HG03439 (cell line): ENCODE results near the gene FAM168B.
"Not testable (repeated sequence)": the region's sequence is repeated elsewhere in the genome, so short reads cannot be mapped to it uniquely, and the experiment has no call there.

ENCODE experiments used
- ATAC-seq: cut with Tn5 transposase; IDR thresholded peaks from one replicate; pipeline ENCODE4 v1.9.1; 2021; ENCODE audit warnings: mild to moderate bottlenecking, moderate library complexity; ENCODE audit not compliant: unreplicated experiment

The FAM168B gene, protein sequence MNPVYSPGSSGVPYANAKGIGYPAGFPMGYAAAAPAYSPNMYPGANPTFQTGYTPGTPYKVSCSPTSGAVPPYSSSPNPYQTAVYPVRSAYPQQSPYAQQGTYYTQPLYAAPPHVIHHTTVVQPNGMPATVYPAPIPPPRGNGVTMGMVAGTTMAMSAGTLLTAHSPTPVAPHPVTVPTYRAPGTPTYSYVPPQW

DNA sequence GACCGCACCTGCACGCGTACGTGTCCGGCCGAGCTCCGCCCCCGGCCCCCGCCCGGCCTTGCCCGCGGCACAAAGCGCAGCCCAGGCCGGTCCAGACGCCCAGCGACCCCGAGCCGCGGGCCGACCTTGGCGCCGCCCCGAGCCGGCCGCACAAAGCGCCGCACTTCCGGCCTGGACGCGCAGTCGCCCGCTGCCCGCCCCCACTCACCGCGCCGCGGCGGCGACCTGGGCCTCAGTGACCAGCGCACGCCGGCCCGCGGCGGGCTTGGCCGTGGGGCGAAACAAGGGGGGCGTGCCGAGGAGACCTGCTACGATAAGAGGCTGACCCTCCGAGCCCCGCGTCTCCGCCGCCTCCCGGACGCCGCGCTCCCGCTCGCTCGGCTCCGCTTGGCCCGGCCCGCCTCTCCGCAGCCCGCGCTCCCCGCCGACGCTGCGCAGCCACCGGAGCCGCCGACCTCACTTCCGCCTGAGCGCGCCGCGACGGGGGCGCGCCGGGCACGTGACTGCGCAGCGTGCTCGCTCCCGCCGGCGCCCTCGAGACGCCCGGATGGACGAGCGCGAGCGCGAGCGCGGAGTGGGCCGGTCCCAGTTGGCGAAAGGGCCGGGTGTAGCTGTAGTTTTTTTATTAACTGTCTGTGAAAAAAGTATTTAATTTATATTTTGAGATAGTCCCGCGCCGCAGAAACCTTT is at the start of gene FAM168B:
Gene FAM168B (minus strand): TSS at position 455 of the 690 bp plus-strand sequence. CDS start 10,814 bp downstream, outside the sequence.
- peak; percentile 80 for ATAC-seq

DNA sequence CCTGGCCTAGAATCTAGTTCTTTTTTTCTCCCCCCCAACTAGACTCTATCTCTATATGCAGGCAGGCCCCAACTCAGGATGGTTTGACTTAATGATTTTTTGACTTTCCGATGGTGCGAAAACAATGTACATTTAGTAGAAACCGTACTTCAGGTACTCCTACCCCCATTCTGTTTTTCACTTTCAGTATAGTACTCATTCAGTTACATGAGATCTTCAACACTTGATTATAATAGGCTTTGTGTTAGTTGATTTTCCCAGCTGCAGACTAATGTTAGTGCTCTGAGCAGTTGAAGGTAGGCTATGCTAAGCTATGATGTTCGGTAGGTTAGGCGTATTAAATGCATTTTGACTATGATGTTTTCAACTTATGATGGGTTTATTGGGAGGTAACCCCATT is 49.6 kb upstream of the FAM168B start:
- no peak for ATAC-seq

DNA sequence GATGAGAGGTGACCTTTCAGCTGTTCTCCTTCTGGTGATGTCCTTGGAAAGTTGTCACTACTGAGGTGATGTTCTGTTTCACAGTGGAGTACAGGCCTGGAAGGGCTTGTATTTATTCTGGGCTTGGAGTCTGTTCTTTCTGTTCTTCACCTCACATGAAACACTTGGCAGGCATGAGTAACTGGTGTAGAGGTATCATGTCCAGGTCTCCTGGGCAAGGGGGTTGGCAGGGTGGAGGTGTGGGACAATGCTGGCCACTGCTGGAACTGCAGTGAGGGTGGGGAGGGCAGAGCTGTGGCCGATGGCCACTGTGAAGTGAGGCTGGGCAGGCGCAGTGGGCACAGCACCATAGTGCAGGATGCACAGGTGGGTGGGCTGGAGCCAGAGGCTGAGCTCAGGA is 47.3 kb upstream of the FAM168B start:
- ATAC-seq = no peak

- no peak for ATAC-seq
Observed at GRCh38 chr2:131132729-131133128, 39.5 kb upstream of the FAM168B start.

- no peak for ATAC-seq
Observed at GRCh38 chr2:131130298-131130596, 37.0 kb upstream of the FAM168B start.

- ATAC-seq = no peak
Observed at GRCh38 chr2:131127981-131128380, 34.7 kb upstream of the FAM168B start.

- no peak for ATAC-seq
Observed at GRCh38 chr2:131127076-131127475, 33.8 kb upstream of the FAM168B start.

DNA sequence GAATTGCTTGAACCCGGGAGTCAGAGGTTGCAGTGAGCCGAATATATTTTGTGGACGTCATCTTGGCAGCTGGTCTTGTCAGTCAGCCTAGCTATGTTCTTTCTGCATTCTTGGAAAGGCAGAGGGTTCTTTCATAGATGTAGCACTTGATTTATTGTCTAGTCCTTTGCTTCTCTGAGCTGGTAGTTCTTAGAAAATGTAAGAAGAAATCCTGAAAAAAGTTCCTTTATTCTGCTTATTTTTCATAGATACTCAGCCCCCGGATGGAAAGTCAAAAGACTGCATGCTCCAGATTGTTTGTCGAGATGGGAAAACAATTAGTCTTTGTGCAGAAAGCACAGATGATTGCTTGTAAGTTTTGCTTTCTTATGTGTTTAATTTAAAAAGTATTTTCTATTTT is 33.2 kb upstream of the FAM168B start:
- ATAC-seq = no peak

DNA sequence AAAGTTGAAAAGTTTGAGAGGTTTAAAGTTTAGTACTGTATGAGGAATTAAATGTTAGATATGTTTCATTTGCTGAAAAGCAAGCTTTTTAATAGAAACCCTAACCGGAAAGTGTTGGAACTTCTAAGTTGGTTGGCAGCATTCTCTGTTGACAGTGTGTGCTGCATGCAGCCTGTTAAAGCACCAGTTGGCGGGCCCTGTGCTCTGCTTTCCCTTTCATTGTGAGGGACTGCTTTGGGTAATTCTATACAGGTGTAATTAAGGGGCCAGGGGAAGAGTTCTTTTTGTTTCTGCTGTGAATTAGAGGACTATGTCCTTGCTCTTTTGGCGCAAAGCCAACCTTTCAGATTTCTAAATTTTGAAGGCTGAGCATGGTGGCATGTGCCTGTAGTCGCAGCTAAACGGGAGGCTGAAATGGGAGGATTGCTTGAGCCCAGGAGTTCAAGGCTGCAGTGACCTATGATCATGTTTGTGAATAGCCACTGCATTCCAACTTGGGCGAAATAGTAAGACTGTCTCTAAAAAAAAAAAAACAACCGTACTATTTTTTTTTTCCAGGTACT is 32.0 kb upstream of the FAM168B start:
- ATAC-seq = no peak

- no peak for ATAC-seq
Observed at GRCh38 chr2:131123192-131123591, 29.9 kb upstream of the FAM168B start.

GRCh38 chr2:131122496-131122895 is 29.2 kb upstream of the FAM168B start:
- ATAC-seq = no peak

- no peak for ATAC-seq
Observed at GRCh38 chr2:131121464-131121863, 28.2 kb upstream of the FAM168B start.

DNA sequence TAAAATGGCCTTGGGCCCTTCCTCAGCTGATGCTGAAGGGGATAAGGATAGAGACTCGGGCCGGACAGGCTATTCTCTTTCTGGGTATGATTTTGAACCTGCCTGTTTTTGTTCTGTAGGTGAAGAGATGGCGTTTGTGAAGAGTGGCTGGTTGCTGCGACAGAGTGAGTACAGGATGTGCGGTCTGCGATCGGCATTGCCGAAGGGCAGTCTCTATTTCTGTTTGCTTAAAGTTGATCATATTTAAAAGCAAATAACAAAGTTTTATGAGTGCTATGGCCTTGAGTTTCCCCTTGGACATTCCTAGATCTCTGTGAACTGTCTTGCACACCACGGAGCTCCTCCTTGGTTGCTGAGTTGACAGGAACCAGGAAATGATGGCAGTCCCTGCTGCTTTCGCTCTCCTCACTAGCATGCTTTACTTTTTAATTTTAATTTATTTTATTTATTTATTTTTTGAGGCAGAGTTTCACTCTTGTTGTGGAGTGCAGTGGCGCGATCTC is 27.6 kb upstream of the FAM168B start:
- no peak for ATAC-seq

GRCh38 chr2:131115752-131116151 is 22.5 kb upstream of the FAM168B start:
- no peak for ATAC-seq

- not testable (repeated sequence) for ATAC-seq
Observed at GRCh38 chr2:131114950-131115349, 21.7 kb upstream of the FAM168B start.

DNA sequence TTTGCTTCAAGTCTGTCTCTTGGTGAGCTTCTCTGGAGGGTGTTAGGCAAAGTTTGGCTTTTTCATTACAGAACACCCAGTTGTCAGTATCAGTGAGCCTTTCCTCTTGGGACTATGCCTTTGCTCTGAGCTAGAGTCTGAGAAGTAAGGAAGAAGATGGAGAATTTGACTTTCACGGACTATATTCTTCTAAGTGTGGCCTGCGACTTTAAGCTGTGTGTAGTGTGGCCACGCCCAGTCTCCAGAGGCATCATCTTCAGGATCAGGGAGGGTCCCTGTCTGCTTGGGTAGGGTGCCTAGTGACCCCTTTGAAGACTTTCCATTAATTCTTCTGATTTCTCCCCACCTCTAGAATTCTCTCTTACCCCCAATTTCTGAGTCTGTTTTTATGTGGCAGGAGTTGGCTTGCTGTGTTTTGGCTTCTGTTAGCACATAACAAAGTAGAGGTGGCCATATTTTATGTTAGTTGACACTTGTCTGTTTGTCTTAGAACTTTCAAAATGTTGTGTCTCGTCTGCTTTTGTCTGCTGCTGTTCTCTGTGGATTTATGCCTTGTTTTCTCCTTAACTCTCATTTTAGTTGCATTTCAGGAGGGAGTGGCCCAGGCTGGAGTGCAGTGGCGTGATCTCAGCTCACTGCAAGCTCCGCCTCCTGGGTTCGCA is 20.4 kb upstream of the FAM168B start:
- no peak for ATAC-seq

DNA sequence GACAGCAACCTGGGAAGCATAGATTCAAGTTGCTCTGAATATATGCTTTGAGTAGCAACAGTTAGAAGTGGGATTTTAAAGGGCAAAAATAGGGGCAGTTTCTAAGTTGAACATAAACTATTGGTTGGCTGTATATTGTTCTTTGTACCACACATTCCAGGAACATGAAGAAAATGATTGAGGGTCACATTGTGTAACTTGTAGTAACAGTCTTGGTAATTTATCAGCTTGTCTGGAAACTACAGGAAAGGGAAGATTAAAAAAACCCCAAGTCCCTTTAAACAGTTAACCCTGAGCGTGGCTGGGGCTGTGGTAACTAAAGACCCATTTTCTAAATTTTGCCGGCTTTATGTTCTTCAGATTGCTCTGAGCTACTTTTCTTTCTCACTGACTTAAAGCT is 19.3 kb upstream of the FAM168B start:
- no peak for ATAC-seq

GRCh38 chr2:131105950-131106801 is 12.9 kb upstream of the FAM168B start:
- peak; percentile 42 for ATAC-seq

GRCh38 chr2:131105156-131105949 is 12.1 kb upstream of the FAM168B start, which contains the start of gene PLEKHB2:
PLEKHB2 (plus strand) TSS chr2:131105336; CDS start chr2:131120942, 15,606 bp downstream.
- peak; percentile 73 for ATAC-seq
